22Rv1 (cell line): ENCODE results near the gene NOTCH2.

Experiments
- ZFX ChIP-seq: fragments of 450-650 bp; IDR thresholded peaks from 2 replicates; pipeline ENCODE4 v1.6.1; 2017; ENCODE audit warnings: antibody characterized with exemption, borderline replicate concordance
- TF ChIP-seq, protein P1 (sequence below): fragments of 450-650 bp; IDR thresholded peaks from 2 replicates; pipeline ENCODE4 v1.5.1; 2017; ENCODE audit warnings: mild to moderate bottlenecking

DNA sequence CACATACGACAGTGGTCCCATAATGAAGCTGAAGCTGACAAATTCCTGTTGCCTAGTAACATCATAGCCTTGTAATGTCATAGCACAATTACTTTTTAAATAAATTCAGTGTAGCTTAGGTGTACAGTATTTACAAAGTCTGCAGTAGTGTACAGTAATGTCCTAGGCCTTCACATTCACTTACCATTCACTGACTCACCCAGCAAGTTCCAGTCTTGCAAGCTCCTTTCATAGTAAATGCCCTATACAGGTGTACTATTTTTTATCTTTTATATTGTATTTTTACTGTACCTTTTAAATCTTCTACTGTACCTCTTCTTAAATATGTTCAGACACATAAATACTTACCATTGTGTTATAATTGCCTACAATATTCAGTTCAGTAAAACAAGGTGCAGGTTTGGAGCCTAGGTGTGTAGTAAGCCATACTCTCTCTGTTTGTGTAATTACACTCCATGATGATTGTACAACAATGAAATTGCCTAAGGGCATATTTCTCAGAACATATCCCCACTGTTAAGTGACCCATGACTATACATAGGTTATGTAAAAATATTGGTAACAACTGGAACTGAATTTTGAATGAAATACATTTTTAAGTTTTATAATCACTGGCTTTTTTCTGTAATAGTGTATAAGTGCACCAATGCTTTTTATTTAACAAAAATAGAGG, 139.7 kb downstream of the NOTCH2 start:
- TF ChIP-seq, protein P1, sequence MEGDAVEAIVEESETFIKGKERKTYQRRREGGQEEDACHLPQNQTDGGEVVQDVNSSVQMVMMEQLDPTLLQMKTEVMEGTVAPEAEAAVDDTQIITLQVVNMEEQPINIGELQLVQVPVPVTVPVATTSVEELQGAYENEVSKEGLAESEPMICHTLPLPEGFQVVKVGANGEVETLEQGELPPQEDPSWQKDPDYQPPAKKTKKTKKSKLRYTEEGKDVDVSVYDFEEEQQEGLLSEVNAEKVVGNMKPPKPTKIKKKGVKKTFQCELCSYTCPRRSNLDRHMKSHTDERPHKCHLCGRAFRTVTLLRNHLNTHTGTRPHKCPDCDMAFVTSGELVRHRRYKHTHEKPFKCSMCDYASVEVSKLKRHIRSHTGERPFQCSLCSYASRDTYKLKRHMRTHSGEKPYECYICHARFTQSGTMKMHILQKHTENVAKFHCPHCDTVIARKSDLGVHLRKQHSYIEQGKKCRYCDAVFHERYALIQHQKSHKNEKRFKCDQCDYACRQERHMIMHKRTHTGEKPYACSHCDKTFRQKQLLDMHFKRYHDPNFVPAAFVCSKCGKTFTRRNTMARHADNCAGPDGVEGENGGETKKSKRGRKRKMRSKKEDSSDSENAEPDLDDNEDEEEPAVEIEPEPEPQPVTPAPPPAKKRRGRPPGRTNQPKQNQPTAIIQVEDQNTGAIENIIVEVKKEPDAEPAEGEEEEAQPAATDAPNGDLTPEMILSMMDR, result no peak
- no peak for TF ChIP-seq ZFX
